Measurements from ENCODE around the gene WDFY4. TPM values are rescaled to one million over a fixed set of nuclear protein-coding genes. Genes with fewer than 3 reads are reported as not detected.

Gene WDFY4
- total and polyA plus RNA-seq, 2 donors (not counting 3 experiments of a cell fraction or from before 2014, with no cell fraction given): 10.1 to 10.2 TPM

DNA sequence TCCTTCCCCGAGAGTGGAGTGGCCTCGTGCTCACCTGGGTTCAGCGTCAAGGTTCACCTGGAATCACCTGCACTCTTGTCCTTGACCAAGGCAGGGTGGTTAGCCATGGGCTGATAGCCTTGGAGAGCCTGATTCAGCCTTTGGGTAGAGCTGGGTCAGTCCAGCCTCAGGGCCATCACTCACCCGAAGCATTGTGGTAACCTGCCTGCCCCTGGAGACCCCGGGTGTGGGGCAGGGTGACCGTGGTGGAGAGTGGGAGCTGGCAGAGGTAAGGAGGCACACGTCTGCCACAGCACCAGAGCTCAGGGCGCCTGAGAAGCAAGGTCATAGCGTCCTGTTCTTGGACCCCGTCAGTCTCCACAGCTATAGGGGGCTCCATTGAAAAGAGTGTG lies 27.8 kb upstream of the WDFY4 start:
- Histone ChIP-seq H3K4me3 (replicated peaks in 1 of 3; ENCODE audit: insufficient read depth in 1 of 3, low read depth in 1 of 3, low read length in 3 of 3) (peak overlapping the region in 1 of 3 experiments; percentile 7), H3K79me2 (ENCODE audit: control insufficient read depth, insufficient read depth, low read length) (no peaks in the 10 kb centered on the region), H4K20me1 (replicated peaks; ENCODE audit: control insufficient read depth, extremely low read depth, insufficient read depth, low read length) (no peaks in the 10 kb centered on the region), H3K27ac (ENCODE audit: insufficient read depth, low read depth, low read length) (no peak overlapping the region), H3K9me1 (replicated peaks; ENCODE audit: control insufficient read depth, extremely low read depth, insufficient read depth, low read length) (no peaks in the 10 kb centered on the region), H3K4me2 (ENCODE audit: insufficient read depth, low read length) (peak overlapping the region; percentile 33), H3K9me3 (replicated peaks; ENCODE audit: control insufficient read depth, insufficient read depth, low read length) (no peaks in the 10 kb centered on the region), H3K4me1 (ENCODE audit: control insufficient read depth, extremely low read depth, insufficient read depth, low read length) (peaks cover 20% of the 10 kb centered on the region), H3K36me3 (ENCODE audit: control insufficient read depth in 2 of 2, extremely low read depth in 1 of 2, insufficient read depth in 2 of 2, low read length in 2 of 2) (no peaks in the 10 kb centered on the region), H3K27me3 (ENCODE audit: control insufficient read depth in 2 of 2, insufficient read depth in 2 of 2, low read length in 2 of 2) (peaks cover 0 to 7% of the 10 kb centered on the region in 2 experiments), H2AFZ (ENCODE audit: low read depth, low read length) (peak overlapping the region; percentile 35), H3K9ac (replicated peaks; ENCODE audit: extremely low read depth, insufficient read depth, low read length) (no peak overlapping the region)
- DNase-seq (ENCODE audit: low read depth, low spot score): no peak
- CTCF ChIA-PET: interaction anchor here (0.6 to 6.2 kb wide), 63 partner anchors 10 to 936 kb away, joined by 3 to 445 read pairs (median 9); partner anchors contain the start of genes ARHGAP22 and ERCC6
- no peak for FAIRE-seq
- BruUV-seq (replicated peaks): no TSS peak
- POLR2A ChIA-PET: no interaction called here
- dilution Hi-C loops (cut with MboI; ENCODE audit: extremely low pct_ligation_motif_present, low sequenced_read_pairs): no loop called here
- intact Hi-C loops (cut with micrococcal nuclease): loop anchor here (1.0 kb wide), 8 partner anchors 50 to 442 kb away; partner anchors contain the start of gene MAPK8
- TF ChIP-seq POLR2AphosphoS5 (IDR thresholded peaks at IDR 0.05; ENCODE audit: insufficient read depth, low read depth, low read length): no peak
- TF ChIP-seq, protein P1, sequence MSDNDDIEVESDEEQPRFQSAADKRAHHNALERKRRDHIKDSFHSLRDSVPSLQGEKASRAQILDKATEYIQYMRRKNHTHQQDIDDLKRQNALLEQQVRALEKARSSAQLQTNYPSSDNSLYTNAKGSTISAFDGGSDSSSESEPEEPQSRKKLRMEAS (IDR thresholded peaks at IDR 0.05; ENCODE audit: insufficient read depth, insufficient read length): no peak
- TF ChIP-seq MYC (IDR thresholded peaks at IDR 0.05; ENCODE audit: low read depth, low read length): no peak
- TF ChIP-seq FOS (IDR thresholded peaks at IDR 0.05; ENCODE audit: borderline replicate concordance, insufficient read depth, low read length): no peak
- no peak for TF ChIP-seq JUN (IDR thresholded peaks at IDR 0.05; ENCODE audit: borderline replicate concordance, insufficient read depth, insufficient read length, low read depth)

DNA sequence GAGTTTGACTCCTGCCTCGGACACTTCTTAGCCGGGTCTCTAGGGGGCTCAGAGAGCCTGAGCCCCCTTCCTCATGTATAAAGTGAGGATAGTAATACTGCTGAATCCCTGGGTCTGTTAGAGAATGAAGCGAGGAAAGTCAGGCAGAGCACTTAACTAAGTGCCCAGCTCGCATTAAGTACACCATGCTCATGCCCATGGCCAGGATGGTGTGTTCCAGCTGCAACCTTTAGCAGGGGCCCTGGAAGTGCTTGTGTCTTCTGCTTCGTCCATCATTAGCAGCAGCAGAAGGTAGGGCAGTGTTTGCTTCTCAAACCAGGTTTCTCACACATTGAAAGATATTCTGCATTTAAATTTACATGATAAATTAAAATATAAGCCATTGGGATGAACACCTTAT lies 27.3 kb upstream of the WDFY4 start:
- no peaks in the 10 kb centered on the region for H3K79me2 ChIP-seq (ENCODE audit: control insufficient read depth, insufficient read depth, low read length)
- H3K27ac ChIP-seq (ENCODE audit: insufficient read depth, low read depth, low read length): no peak overlapping the region
- no peak for FAIRE-seq

More for the DNA sequence above, 27.3 kb upstream of the WDFY4 start:
- Histone ChIP-seq H3K4me1 (ENCODE audit: control insufficient read depth, extremely low read depth, insufficient read depth, low read length) (peaks cover 20% of the 10 kb centered on the region), H3K9ac (replicated peaks; ENCODE audit: extremely low read depth, insufficient read depth, low read length) (no peak overlapping the region), H3K4me3 (replicated peaks in 1 of 3; ENCODE audit: insufficient read depth in 1 of 3, low read depth in 1 of 3, low read length in 3 of 3) (no peak overlapping the region), H3K4me2 (ENCODE audit: insufficient read depth, low read length) (no peak overlapping the region), H3K9me3 (replicated peaks; ENCODE audit: control insufficient read depth, insufficient read depth, low read length) (no peaks in the 10 kb centered on the region), H3K9me1 (replicated peaks; ENCODE audit: control insufficient read depth, extremely low read depth, insufficient read depth, low read length) (no peaks in the 10 kb centered on the region), H3K36me3 (ENCODE audit: control insufficient read depth in 2 of 2, extremely low read depth in 1 of 2, insufficient read depth in 2 of 2, low read length in 2 of 2) (no peaks in the 10 kb centered on the region), H2AFZ (ENCODE audit: low read depth, low read length) (no peak overlapping the region), H4K20me1 (replicated peaks; ENCODE audit: control insufficient read depth, extremely low read depth, insufficient read depth, low read length) (no peaks in the 10 kb centered on the region), H3K27me3 (ENCODE audit: control insufficient read depth in 2 of 2, insufficient read depth in 2 of 2, low read length in 2 of 2) (peaks cover 0 to 7% of the 10 kb centered on the region in 2 experiments)
- CTCF ChIA-PET: interaction anchor here (0.8 to 6.2 kb wide), 34 partner anchors 10 to 1566 kb away, joined by 3 to 445 read pairs (median 12); partner anchors contain the start of gene ARHGAP22
- dilution Hi-C loops (cut with MboI; ENCODE audit: extremely low pct_ligation_motif_present, low sequenced_read_pairs) (no loop called here), intact Hi-C loops (cut with micrococcal nuclease) (no loop called here)
- TF ChIP-seq POLR2AphosphoS5 (IDR thresholded peaks at IDR 0.05; ENCODE audit: insufficient read depth, low read depth, low read length) (no peak), POLR2A (IDR thresholded peaks at IDR 0.05; ENCODE audit: low read depth, low read length) (no peak)
- TF ChIP-seq, protein P2, sequence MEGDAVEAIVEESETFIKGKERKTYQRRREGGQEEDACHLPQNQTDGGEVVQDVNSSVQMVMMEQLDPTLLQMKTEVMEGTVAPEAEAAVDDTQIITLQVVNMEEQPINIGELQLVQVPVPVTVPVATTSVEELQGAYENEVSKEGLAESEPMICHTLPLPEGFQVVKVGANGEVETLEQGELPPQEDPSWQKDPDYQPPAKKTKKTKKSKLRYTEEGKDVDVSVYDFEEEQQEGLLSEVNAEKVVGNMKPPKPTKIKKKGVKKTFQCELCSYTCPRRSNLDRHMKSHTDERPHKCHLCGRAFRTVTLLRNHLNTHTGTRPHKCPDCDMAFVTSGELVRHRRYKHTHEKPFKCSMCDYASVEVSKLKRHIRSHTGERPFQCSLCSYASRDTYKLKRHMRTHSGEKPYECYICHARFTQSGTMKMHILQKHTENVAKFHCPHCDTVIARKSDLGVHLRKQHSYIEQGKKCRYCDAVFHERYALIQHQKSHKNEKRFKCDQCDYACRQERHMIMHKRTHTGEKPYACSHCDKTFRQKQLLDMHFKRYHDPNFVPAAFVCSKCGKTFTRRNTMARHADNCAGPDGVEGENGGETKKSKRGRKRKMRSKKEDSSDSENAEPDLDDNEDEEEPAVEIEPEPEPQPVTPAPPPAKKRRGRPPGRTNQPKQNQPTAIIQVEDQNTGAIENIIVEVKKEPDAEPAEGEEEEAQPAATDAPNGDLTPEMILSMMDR (IDR thresholded peaks at IDR 0.05; ENCODE audit: extremely low read depth in 1 of 2, insufficient read depth in 1 of 2, low read depth in 1 of 2, low read length in 2 of 2): no peak
- no peak for DNase-seq (ENCODE audit: low read depth, low spot score)
- POLR2A ChIA-PET: no interaction called here
- BruUV-seq (replicated peaks): no TSS peak
